KMS-11 (cell line): ENCODE measurements around the gene NTRK2.

Experiments used
- H2AFZ ChIP-seq: fragments of 200-600 bp; sonication (generic); 2 replicates; pipeline ENCODE4 v1.6.1; 2016; ENCODE audit warnings: antibody characterized with exemption, mixed run types, low read depth
- H3K27ac ChIP-seq: fragments of 200-600 bp; sonication (generic); 2 replicates; pipeline ENCODE4 v1.6.1; 2016; ENCODE audit warnings: mild to moderate bottlenecking, mixed run types
- H3K27me3 ChIP-seq: fragments of 200-600 bp; sonication (generic); 2 replicates; pipeline ENCODE4 v1.6.1; 2017; ENCODE audit warnings: mild to moderate bottlenecking, low read depth, mixed run types, moderate library complexity; ENCODE audit not compliant: insufficient read depth
- H3K36me3 ChIP-seq: fragments of 200-600 bp; sonication (generic); 2 replicates; pipeline ENCODE4 v1.6.1; 2017; ENCODE audit warnings: mild to moderate bottlenecking, mixed run types; ENCODE audit not compliant: insufficient read depth
- H3K4me1 ChIP-seq: fragments of 200-600 bp; sonication (generic); 2 replicates; pipeline ENCODE4 v1.6.1; 2016; ENCODE audit warnings: mild to moderate bottlenecking, low read depth, mixed run types; ENCODE audit not compliant: poor library complexity, severe bottlenecking
- H3K4me2 ChIP-seq: fragments of 200-600 bp; sonication (generic); 2 replicates; pipeline ENCODE4 v1.7.0; 2016; ENCODE audit warnings: mild to moderate bottlenecking, mixed run types
- H3K4me3 ChIP-seq: fragments of 200-600 bp; sonication (generic); IDR thresholded peaks from 2 replicates; pipeline ENCODE4 v1.6.1; 2017; ENCODE audit warnings: low read depth, low read length, mixed read lengths; ENCODE audit not compliant: insufficient read depth
- H3K79me2 ChIP-seq: fragments of 200-600 bp; sonication (generic); 2 replicates; pipeline ENCODE4 v1.6.1; 2016; ENCODE audit warnings: low read depth, mixed run types; ENCODE audit not compliant: insufficient read depth
- H3K9ac ChIP-seq: fragments of 200-600 bp; sonication (generic); 2 replicates; pipeline ENCODE4 v1.6.1; 2016; ENCODE audit warnings: mild to moderate bottlenecking, mixed run types
- H4K20me1 ChIP-seq: fragments of 200-600 bp; sonication (generic); 2 replicates; pipeline ENCODE4 v1.6.1; 2016; ENCODE audit warnings: mild to moderate bottlenecking, mixed run types; ENCODE audit not compliant: insufficient read depth
- TF ChIP-seq, protein P1 (sequence below): fragments of 200-600 bp; sonication (generic); conservative IDR thresholded peaks from 2 replicates; pipeline ENCODE4 v1.6.1; 2017; ENCODE audit warnings: low read depth, mild to moderate bottlenecking, antibody characterized with exemption, low read length, moderate library complexity, mixed read lengths

The NTRK2 gene

GRCh38 chr9:84862308-84862707, 192.8 kb downstream of the NTRK2 start:
- H4K20me1 ChIP-seq = no peaks in the 10 kb centered on the region
- no peaks in the 10 kb centered on the region for H3K36me3 ChIP-seq
- no peaks in the 10 kb centered on the region for H3K79me2 ChIP-seq
- H3K4me2 ChIP-seq = no peak overlapping the region
- no peak overlapping the region for H2AFZ ChIP-seq
- H3K27me3 ChIP-seq = no peaks in the 10 kb centered on the region
- no peak overlapping the region for H3K9ac ChIP-seq
- H3K4me1 ChIP-seq = no peaks in the 10 kb centered on the region
- TF ChIP-seq, protein P1, sequence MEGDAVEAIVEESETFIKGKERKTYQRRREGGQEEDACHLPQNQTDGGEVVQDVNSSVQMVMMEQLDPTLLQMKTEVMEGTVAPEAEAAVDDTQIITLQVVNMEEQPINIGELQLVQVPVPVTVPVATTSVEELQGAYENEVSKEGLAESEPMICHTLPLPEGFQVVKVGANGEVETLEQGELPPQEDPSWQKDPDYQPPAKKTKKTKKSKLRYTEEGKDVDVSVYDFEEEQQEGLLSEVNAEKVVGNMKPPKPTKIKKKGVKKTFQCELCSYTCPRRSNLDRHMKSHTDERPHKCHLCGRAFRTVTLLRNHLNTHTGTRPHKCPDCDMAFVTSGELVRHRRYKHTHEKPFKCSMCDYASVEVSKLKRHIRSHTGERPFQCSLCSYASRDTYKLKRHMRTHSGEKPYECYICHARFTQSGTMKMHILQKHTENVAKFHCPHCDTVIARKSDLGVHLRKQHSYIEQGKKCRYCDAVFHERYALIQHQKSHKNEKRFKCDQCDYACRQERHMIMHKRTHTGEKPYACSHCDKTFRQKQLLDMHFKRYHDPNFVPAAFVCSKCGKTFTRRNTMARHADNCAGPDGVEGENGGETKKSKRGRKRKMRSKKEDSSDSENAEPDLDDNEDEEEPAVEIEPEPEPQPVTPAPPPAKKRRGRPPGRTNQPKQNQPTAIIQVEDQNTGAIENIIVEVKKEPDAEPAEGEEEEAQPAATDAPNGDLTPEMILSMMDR = no peak
- no peak overlapping the region for H3K27ac ChIP-seq
- no peak overlapping the region for H3K4me3 ChIP-seq

DNA sequence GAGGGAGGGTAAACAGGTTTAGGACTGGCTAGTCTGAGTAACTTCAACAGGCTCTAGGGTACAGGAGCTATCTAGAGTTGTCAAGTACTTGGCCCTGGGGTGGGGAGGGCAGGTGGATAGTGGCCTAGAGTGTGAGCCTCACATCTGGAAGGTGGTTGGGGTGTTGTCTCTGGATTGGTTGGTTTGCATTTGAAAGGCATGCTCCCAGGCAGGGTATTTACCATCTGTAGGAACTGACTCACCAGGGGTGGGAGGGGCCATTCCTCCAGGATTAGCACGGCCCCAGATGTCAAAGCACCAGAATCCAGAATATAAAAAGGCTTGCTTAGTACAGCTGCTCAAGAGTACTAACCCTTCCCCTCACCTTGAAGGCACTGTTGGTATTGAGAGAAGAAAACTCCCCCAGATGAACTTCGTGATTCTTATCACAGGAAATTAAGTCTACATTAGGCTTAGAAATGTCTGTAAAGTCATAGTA, 193.3 kb downstream of the NTRK2 start:
- no peak overlapping the region for H2AFZ ChIP-seq
- H4K20me1 ChIP-seq = no peaks in the 10 kb centered on the region
- no peak overlapping the region for H3K9ac ChIP-seq
- H3K79me2 ChIP-seq = no peaks in the 10 kb centered on the region
- H3K4me3 ChIP-seq = no peak overlapping the region
- H3K27ac ChIP-seq = no peak overlapping the region
- TF ChIP-seq, protein P1 = no peak
- no peaks in the 10 kb centered on the region for H3K36me3 ChIP-seq
- no peaks in the 10 kb centered on the region for H3K27me3 ChIP-seq
- no peaks in the 10 kb centered on the region for H3K4me1 ChIP-seq
- H3K4me2 ChIP-seq = no peak overlapping the region

GRCh38 chr9:84863372-84863771, 193.8 kb downstream of the NTRK2 start:
- Histone ChIP-seq H3K9ac (no peak overlapping the region), H4K20me1 (no peaks in the 10 kb centered on the region), H2AFZ (no peak overlapping the region), H3K79me2 (no peaks in the 10 kb centered on the region), H3K27ac (no peak overlapping the region), H3K27me3 (no peaks in the 10 kb centered on the region), H3K4me3 (no peak overlapping the region), H3K4me2 (no peak overlapping the region), H3K36me3 (no peaks in the 10 kb centered on the region), H3K4me1 (no peaks in the 10 kb centered on the region)
- TF ChIP-seq, protein P1 = no peak

GRCh38 chr9:84866396-84867175, 197.1 kb downstream of the NTRK2 start:
- Histone ChIP-seq H3K9ac (no peak overlapping the region), H2AFZ (no peak overlapping the region), H3K36me3 (no peaks in the 10 kb centered on the region), H3K27me3 (no peaks in the 10 kb centered on the region), H3K4me3 (no peak overlapping the region), H3K4me1 (no peaks in the 10 kb centered on the region), H3K79me2 (no peaks in the 10 kb centered on the region), H4K20me1 (no peaks in the 10 kb centered on the region), H3K27ac (no peak overlapping the region), H3K4me2 (no peak overlapping the region)
- TF ChIP-seq, protein P1 = no peak
